HepG2 (cell line): ENCODE data around the gene ZNF3. TPM values are rescaled to one million over a fixed set of nuclear protein-coding genes. Genes with fewer than 3 reads are reported as not detected.
A peak's percentile ranks its signal among the peaks of the same experiment; 100 is the strongest.

Experiments used
- ATAC-seq: fragments of 200-7000 bp; cut with Tn5 transposase; 3 replicates; pipeline ENCODE4 v1.9.1; 2020; ENCODE audit warnings: mild to moderate bottlenecking, moderate library complexity
- BruUV-seq: library from RNA; stranded (reverse); fragments of 400-500 nt; replicated peaks from 2 replicates; lab custom pipeline; 2021; lab: Mats Ljungman, UMichigan
- CTCF ChIA-PET: fragments of 300-600 bp; formaldehyde crosslinking; extraction: SDS; loops from one replicate; lab custom pipeline; 2021; ENCODE audit warnings: low total read pairs, inconsistent platforms, low intra/inter-chr PET ratio; lab: Yijun Ruan, JAX
- POLR2A ChIA-PET: fragments of 350-600 bp; sonication (Branson Sonifier 250); formaldehyde crosslinking; loops from one replicate; lab custom pipeline; 2020; ENCODE audit warnings: antibody characterized with exemption, inconsistent platforms; lab: Yijun Ruan, JAX
- DNase-seq: peaks from one replicate; pipeline ENCODE4 v3.0.0-alpha.2; 2015; ENCODE audit warnings: low spot score
- FAIRE-seq: peaks from 3 replicates; lab custom pipeline; 2011; peaks lifted over from hg19 to GRCh38; lab: Jason Lieb, UNC
- H2AFZ ChIP-seq: one replicate; pipeline ENCODE4 v1.6.1; 2011; ENCODE audit warnings: low read length, inconsistent platforms
- H3K27ac ChIP-seq: fragments of 300-600 bp; 3 replicates; pipeline ENCODE4 v1.8.0; 2011; ENCODE audit warnings: mixed run types, mild to moderate bottlenecking, mixed read lengths, low read length, inconsistent platforms; ENCODE audit not compliant: insufficient read depth; ENCODE audit errors: extremely low read length
- H3K27me3 ChIP-seq, 2 experiments: fragments of 200-600 bp in 1 of 2; 2 replicates in 1 of 2; 3 replicates in 1 of 2; pipeline versions ENCODE4 v1.6.0 to v1.8.0; 2011; ENCODE audit warnings: low read length in 2 of 2, mild to moderate bottlenecking in 2 of 2, moderate library complexity in 2 of 2, inconsistent platforms in 1 of 2; ENCODE audit not compliant: insufficient read depth in 2 of 2, control insufficient read depth in 1 of 2
- H3K36me3 ChIP-seq, 2 experiments: fragments of 200-600 bp in 1 of 2; replicated peaks in 1 of 2; 2 replicates in 1 of 2; 3 replicates in 1 of 2; pipeline versions ENCODE4 v1.5.1 to v1.8.0; 2011; ENCODE audit warnings: low read length in 2 of 2, inconsistent platforms in 1 of 2; ENCODE audit not compliant: insufficient read depth in 2 of 2, control insufficient read depth in 1 of 2
- H3K4me1 ChIP-seq: 2 replicates; pipeline ENCODE4 v1.5.1; 2012; ENCODE audit warnings: low read length, inconsistent platforms; ENCODE audit not compliant: insufficient read depth
- H3K4me2 ChIP-seq: 2 replicates; pipeline ENCODE4 v1.6.0; 2011; ENCODE audit warnings: low read depth, low read length, inconsistent platforms
- H3K4me3 ChIP-seq, 3 experiments: fragments of 200-600 bp in 1 of 3; sonication (generic), shearing (Covaris generic) in 1 of 3; replicated peaks in 1 of 3; 2 replicates each; pipeline ENCODE4 v1.5.1; 2011 to 2016; ENCODE audit warnings: low read length in 3 of 3, inconsistent platforms in 2 of 3, low read depth in 2 of 3, mild to moderate bottlenecking in 2 of 3, control low read depth in 1 of 3, mixed read lengths in 1 of 3; ENCODE audit not compliant: insufficient read depth in 1 of 3
- H3K79me2 ChIP-seq: one replicate; pipeline ENCODE4 v1.6.1; 2011; ENCODE audit warnings: low read length, inconsistent platforms; ENCODE audit not compliant: insufficient read depth
- H3K9ac ChIP-seq: 2 replicates; pipeline ENCODE4 v1.6.0; 2011; ENCODE audit warnings: mild to moderate bottlenecking, low read depth, low read length, inconsistent platforms; ENCODE audit not compliant: insufficient read depth
- H3K9me3 ChIP-seq: 2 replicates; pipeline ENCODE4 v1.5.1; 2012; ENCODE audit warnings: mild to moderate bottlenecking, low read length
- H4K20me1 ChIP-seq: 2 replicates; pipeline ENCODE4 v1.6.0; 2011; ENCODE audit warnings: inconsistent platforms, mild to moderate bottlenecking, low read length, moderate library complexity; ENCODE audit not compliant: insufficient read depth
- NCOA2 ChIP-seq: sonication (generic); formaldehyde crosslinking; IDR thresholded peaks from 2 replicates; pipeline ENCODE4 v1.8.0; 2022; ENCODE audit warnings: inconsistent platforms
- POLR2A ChIP-seq, 2 experiments: IDR thresholded peaks; 2 replicates each; pipeline ENCODE4 v1.6.1; 2011; ENCODE audit warnings: low read depth in 2 of 2, low read length in 2 of 2, mild to moderate bottlenecking in 1 of 2, moderate library complexity in 1 of 2; ENCODE audit not compliant: insufficient read depth in 1 of 2
- RELA ChIP-seq: sonication (generic); formaldehyde crosslinking; IDR thresholded peaks from 2 replicates; pipeline ENCODE4 v1.4.0; 2020; ENCODE audit warnings: missing genetic modification reagents
- ZNF503 ChIP-seq: sonication (generic); formaldehyde crosslinking; IDR thresholded peaks from 2 replicates; pipeline ENCODE4 v1.4.0; 2020; ENCODE audit warnings: missing genetic modification reagents
- WGBS: methylation state at CpG from one replicate; pipeline ENCODE4 v1.1.6; 2017; ENCODE audit warnings: low lambda C conversion rate; 5-methylcytosine and 5-hydroxymethylcytosine counted together
- in situ Hi-C: cut with HindIII; loops from 2 replicates; pipeline ENCODE4 v1.10.0; 2017; ENCODE audit warnings: low pct_unique_long_range_greater_than_20kb; ENCODE audit not compliant: extremely low pct_ligation_motif_present
- intact Hi-C: fragments of 100-400 bp; cut with micrococcal nuclease; formaldehyde crosslinking; loops from one replicate; pipeline ENCODE4 v1.10.0; 2022; ENCODE audit not compliant: unreplicated experiment
- polyA plus RNA-seq, 8 experiments: library from polyadenylated mRNA; depleted of rRNA in 3 of 8; stranded (reverse) in 7 of 8; unstranded in 1 of 8; fragments of >200 nt; fragmentation: Illumina TruSeq in 4 of 8; extraction: Trizol in 4 of 8; gene quantifications; 2 replicates each; pipeline versions ENCODE4 v1.2.1 to v1.2.3, GENCODE V29; 2011 to 2016; ENCODE audit warnings: low read depth in 4 of 8, missing spikeins in 1 of 8, mixed read lengths in 1 of 8; ENCODE audit not compliant: insufficient read depth in 1 of 8
- total RNA-seq, 5 experiments: library from RNA; depleted of rRNA; stranded (reverse); fragments of >200 nt; fragmentation: Illumina TruSeq; extraction: Trizol; gene quantifications; 2 replicates each; pipeline ENCODE4 v1.2.3, GENCODE V29; 2016; ENCODE audit warnings: low read depth in 1 of 5

ZNF3 gene
- total and polyA plus RNA-seq, 2 of the 13 experiments (the other 11 are each of a cell fraction or from before 2014, with no cell fraction given): 33.7 to 56.9 TPM

DNA sequence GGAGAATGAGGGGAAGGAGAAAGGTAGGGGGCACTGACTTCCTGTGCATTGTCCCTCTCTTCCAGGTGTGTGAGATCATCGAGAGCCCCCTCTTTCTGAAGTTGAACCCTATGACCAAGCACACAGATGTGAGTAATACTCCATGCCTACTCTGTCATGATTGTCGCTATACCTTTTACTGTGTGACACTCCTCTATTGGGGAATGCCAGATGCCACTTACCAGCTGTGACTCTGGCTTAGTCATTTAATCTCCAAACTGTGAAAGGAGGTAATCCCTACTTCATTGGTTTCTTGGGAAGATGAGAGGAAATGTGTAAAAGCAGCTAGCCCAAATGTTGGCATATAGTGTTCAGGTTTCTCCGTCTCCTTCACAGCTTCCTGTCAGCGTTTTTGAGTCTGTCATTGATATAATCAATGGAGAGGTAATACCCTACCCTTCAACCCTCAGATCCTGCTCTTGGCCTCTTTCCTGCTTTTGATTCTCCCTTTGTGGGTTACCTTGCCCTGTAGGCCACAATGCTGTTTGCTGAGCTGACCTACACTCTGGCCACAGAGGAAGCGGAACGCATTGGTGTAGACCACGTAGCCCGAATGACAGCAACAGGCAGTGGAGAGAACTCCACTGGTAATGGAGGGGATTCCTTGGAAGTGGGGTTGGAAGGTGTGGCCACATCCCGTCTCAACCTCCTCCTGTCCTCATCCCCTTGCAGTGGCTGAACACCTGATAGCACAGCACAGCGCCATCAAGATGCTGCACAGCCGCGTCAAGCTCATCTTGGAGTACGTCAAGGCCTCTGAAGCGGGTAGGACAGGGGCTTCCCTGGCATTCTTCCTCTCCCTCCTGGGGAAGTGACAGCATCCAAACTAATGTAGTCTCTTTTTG is 9.2 kb upstream of the ZNF3 start:
- no peak for TF ChIP-seq RELA (CRISPR knock-in tag)
- peak in 1 of 2 experiments; percentile 10; a peak in 2 of 4 replicates for TF ChIP-seq POLR2A (IDR thresholded peaks at IDR 0.05; ENCODE audit: insufficient read depth in 1 of 2, low read depth in 2 of 2, low read length in 2 of 2)
- FAIRE-seq (no peak), DNase-seq (no peak), ATAC-seq (peak; percentile 6; the same call in 2 of the 3 replicates)
- H3K36me3 ChIP-seq: peaks cover 35 to 56% of the 10 kb centered on the region in 2 experiments
- H3K9me3 ChIP-seq: no peaks in the 10 kb centered on the region
- intact Hi-C loops (no loop called here), in situ Hi-C loops (no loop called here)
- no peak overlapping the region for H3K27ac ChIP-seq
- WGBS: 95% methylated on average over 9 of the region's 14 CpGs
- H4K20me1 ChIP-seq: no peaks in the 10 kb centered on the region
- H3K79me2 ChIP-seq: peaks cover 10% of the 10 kb centered on the region
- H3K9ac ChIP-seq: no peak overlapping the region
- H3K4me1 ChIP-seq: peaks cover 38% of the 10 kb centered on the region
- no peak overlapping the region for H2AFZ ChIP-seq
- ChIA-PET POLR2A (interaction anchor here (0.7 to 4.3 kb wide), 2 partner anchors 10 to 30 kb away, joined by 4 to 33 read pairs; partner anchors contain the start of genes AP4M1 and MCM7), CTCF (no interaction called here)
- H3K4me3 ChIP-seq: no peak overlapping the region
- TSS peak; percentile 55 for BruUV-seq
- H3K27me3 ChIP-seq: no peaks in the 10 kb centered on the region; a peak in 1 of 5 replicates
- no peak overlapping the region for H3K4me2 ChIP-seq

GRCh38 chr7:100089458-100090196 is 8.1 kb upstream of the ZNF3 start:
- 8% methylated on average over 7 of the region's 7 CpGs for WGBS
- ChIA-PET CTCF (no interaction called here), POLR2A (interaction anchor here (0.7 to 4.3 kb wide), 4 partner anchors 12 to 88 kb away, joined by 3 to 33 read pairs (median 16); partner anchors contain the start of genes AP4M1, GPC2, LAMTOR4 and MCM7)
- BruUV-seq: no TSS peak
- in situ Hi-C loops (no loop called here), intact Hi-C loops (no loop called here)
- ATAC-seq (no peak), FAIRE-seq (peak; percentile 4), DNase-seq (no peak)
- Histone ChIP-seq H3K4me3 (peak overlapping the region; percentile 83 to 97 (median 84)), H3K27ac (peak overlapping the region; percentile 74), H4K20me1 (no peaks in the 10 kb centered on the region), H3K36me3 (peaks cover 28 to 44% of the 10 kb centered on the region in 2 experiments), H3K9ac (peak overlapping the region; percentile 96), H3K4me1 (peaks cover 38% of the 10 kb centered on the region), H3K4me2 (peak overlapping the region; percentile 87), H3K9me3 (no peaks in the 10 kb centered on the region), H3K79me2 (peaks cover 10% of the 10 kb centered on the region), H2AFZ (no peak overlapping the region), H3K27me3 (no peaks in the 10 kb centered on the region; a peak in 1 of 5 replicates)
- no peak for TF ChIP-seq NCOA2 (CRISPR knock-in tag)
- no peak for TF ChIP-seq ZNF503
